ENCODE data around the gene ZNF350. TPM values are rescaled to one million over a fixed set of nuclear protein-coding genes. Genes with fewer than 3 reads are reported as not detected.
"Not testable (repeated sequence)": the region's sequence is repeated elsewhere in the genome, so short reads cannot be mapped to it uniquely, and the experiment has no call there.

Gene ZNF350
- total and polyA plus RNA-seq, 2 donors: 10.0 to 14.9 TPM

- peaks cover 57 to 69% of the 10 kb centered on the region in 2 donors for H3K36me3 ChIP-seq (ENCODE audit: control insufficient read depth in 2 of 2, insufficient read depth in 2 of 2, low read length in 1 of 2)
- no peak for DNase-seq (ENCODE audit: low read depth in 6 of 9, low spot score in 9 of 9)
- H3K27me3 ChIP-seq (ENCODE audit: control insufficient read depth in 2 of 2, insufficient read depth in 1 of 2, low read length in 1 of 2): no peaks in the 10 kb centered on the region
- no peaks in the 10 kb centered on the region for H3K4me1 ChIP-seq (ENCODE audit: control insufficient read depth in 2 of 2, insufficient read depth in 2 of 2, low read length in 2 of 2)
- H3K4me3 ChIP-seq (ENCODE audit: low read length in 2 of 2): no peak overlapping the region
- H3K9me3 ChIP-seq (ENCODE audit: control insufficient read depth in 2 of 2, insufficient read depth in 1 of 2, low read length in 1 of 2): peaks cover 23 to 27% of the 10 kb centered on the region in 2 donors
- H3K27ac ChIP-seq (ENCODE audit: low read depth in 1 of 2, low read length in 1 of 2): no peak overlapping the region
- 98% methylated on average over 4 of the region's 4 CpGs for WGBS
Observed at GRCh38 chr19:52020506-52020905, 33.9 kb upstream of the ZNF350 start.

- DNase-seq (ENCODE audit: low read depth in 6 of 9, low spot score in 9 of 9): no peak
- Histone ChIP-seq H3K4me3 (ENCODE audit: low read length in 2 of 2) (no peak overlapping the region), H3K4me1 (ENCODE audit: control insufficient read depth in 2 of 2, insufficient read depth in 2 of 2, low read length in 2 of 2) (peaks cover 4 to 5% of the 10 kb centered on the region in 2 donors), H3K27me3 (ENCODE audit: control insufficient read depth in 2 of 2, insufficient read depth in 1 of 2, low read length in 1 of 2) (no peaks in the 10 kb centered on the region), H3K36me3 (ENCODE audit: control insufficient read depth in 2 of 2, insufficient read depth in 2 of 2, low read length in 1 of 2) (peaks cover 2 to 4% of the 10 kb centered on the region in 2 donors), H3K9me3 (ENCODE audit: control insufficient read depth in 2 of 2, insufficient read depth in 1 of 2, low read length in 1 of 2) (peaks cover 3 to 43% of the 10 kb centered on the region in 2 donors), H3K27ac (ENCODE audit: low read depth in 1 of 2, low read length in 1 of 2) (no peak overlapping the region)
- 98% methylated on average over 1 of the region's 1 CpG for WGBS
Observed at GRCh38 chr19:52010674-52011073, 24.0 kb upstream of the ZNF350 start.

GRCh38 chr19:52007806-52008557 is 21.3 kb upstream of the ZNF350 start, which contains the start of gene ZNF615:
Gene ZNF615, minus strand, starts transcription at chr19:52008211. Its CDS starts 4,500 bp downstream, at chr19:52003711.
- Histone ChIP-seq H3K9me3 (ENCODE audit: control insufficient read depth in 2 of 2, insufficient read depth in 1 of 2, low read length in 1 of 2) (peaks cover 3 to 46% of the 10 kb centered on the region in 2 donors), H3K4me3 (ENCODE audit: low read length in 2 of 2) (peak within 1 kb of the TSS; percentile 79 to 85), H3K4me1 (ENCODE audit: control insufficient read depth in 2 of 2, insufficient read depth in 2 of 2, low read length in 2 of 2) (peaks cover 4 to 5% of the 10 kb centered on the region in 2 donors), H3K27ac (ENCODE audit: low read depth in 1 of 2, low read length in 1 of 2) (peak within 1 kb of the TSS; percentile 78 to 84), H3K36me3 (ENCODE audit: control insufficient read depth in 2 of 2, insufficient read depth in 2 of 2, low read length in 1 of 2) (peaks cover 0 to 7% of the 10 kb centered on the region in 2 donors), H3K27me3 (ENCODE audit: control insufficient read depth in 2 of 2, insufficient read depth in 1 of 2, low read length in 1 of 2) (no peaks in the 10 kb centered on the region)
- 1% methylated on average over 44 of the region's 44 CpGs for WGBS
- peak; percentile 59 to 91 (median 73) for DNase-seq (ENCODE audit: low read depth in 6 of 9, low spot score in 9 of 9)

GRCh38 chr19:52007451-52007805 is 20.8 kb upstream of the ZNF350 start:
- H3K9me3 ChIP-seq (ENCODE audit: control insufficient read depth in 2 of 2, insufficient read depth in 1 of 2, low read length in 1 of 2): peaks cover 3 to 40% of the 10 kb centered on the region in 2 donors
- 23% methylated on average over 9 of the region's 9 CpGs for WGBS

GRCh38 chr19:51994048-51994644 is 7.5 kb upstream of the ZNF350 start:
- Histone ChIP-seq H3K4me1 (ENCODE audit: control insufficient read depth in 2 of 2, insufficient read depth in 2 of 2, low read length in 2 of 2) (no peaks in the 10 kb centered on the region), H3K9me3 (ENCODE audit: control insufficient read depth in 2 of 2, insufficient read depth in 1 of 2, low read length in 1 of 2) (peaks cover 22 to 28% of the 10 kb centered on the region in 2 donors), H3K27me3 (ENCODE audit: control insufficient read depth in 2 of 2, insufficient read depth in 1 of 2, low read length in 1 of 2) (no peaks in the 10 kb centered on the region), H3K27ac (ENCODE audit: low read depth in 1 of 2, low read length in 1 of 2) (no peak overlapping the region), H3K36me3 (ENCODE audit: control insufficient read depth in 2 of 2, insufficient read depth in 2 of 2, low read length in 1 of 2) (peaks cover 17 to 23% of the 10 kb centered on the region in 2 donors), H3K4me3 (ENCODE audit: low read length in 2 of 2) (no peak overlapping the region)
- 99% methylated on average over 2 of the region's 2 CpGs for WGBS
- DNase-seq (ENCODE audit: low read depth in 6 of 9, low spot score in 9 of 9): no peak

More at GRCh38 chr19:52007451-52007805, 20.8 kb upstream of the ZNF350 start:
- DNase-seq (ENCODE audit: low read depth in 6 of 9, low spot score in 9 of 9): no peak
- Histone ChIP-seq H3K36me3 (ENCODE audit: control insufficient read depth in 2 of 2, insufficient read depth in 2 of 2, low read length in 1 of 2) (peaks cover 0 to 4% of the 10 kb centered on the region in 2 donors), H3K4me1 (ENCODE audit: control insufficient read depth in 2 of 2, insufficient read depth in 2 of 2, low read length in 2 of 2) (peaks cover 4 to 5% of the 10 kb centered on the region in 2 donors), H3K4me3 (ENCODE audit: low read length in 2 of 2) (peak overlapping the region; percentile 79 to 85), H3K27ac (ENCODE audit: low read depth in 1 of 2, low read length in 1 of 2) (peak overlapping the region in 1 of 2 donors; percentile 52), H3K27me3 (ENCODE audit: control insufficient read depth in 2 of 2, insufficient read depth in 1 of 2, low read length in 1 of 2) (no peaks in the 10 kb centered on the region)

- Histone ChIP-seq H3K4me3 (ENCODE audit: low read length in 2 of 2) (no peak overlapping the region), H3K36me3 (ENCODE audit: control insufficient read depth in 2 of 2, insufficient read depth in 2 of 2, low read length in 1 of 2) (peaks cover 15 to 20% of the 10 kb centered on the region in 2 donors), H3K9me3 (ENCODE audit: control insufficient read depth in 2 of 2, insufficient read depth in 1 of 2, low read length in 1 of 2) (peaks cover 22 to 31% of the 10 kb centered on the region in 2 donors), H3K27ac (ENCODE audit: low read depth in 1 of 2, low read length in 1 of 2) (no peak overlapping the region), H3K27me3 (ENCODE audit: control insufficient read depth in 2 of 2, insufficient read depth in 1 of 2, low read length in 1 of 2) (no peaks in the 10 kb centered on the region), H3K4me1 (ENCODE audit: control insufficient read depth in 2 of 2, insufficient read depth in 2 of 2, low read length in 2 of 2) (no peaks in the 10 kb centered on the region)
- no peak for DNase-seq (ENCODE audit: low read depth in 6 of 9, low spot score in 9 of 9)
- WGBS: 98% methylated on average over 10 of the region's 10 CpGs
Observed at GRCh38 chr19:51993422-51993821, 6.8 kb upstream of the ZNF350 start.

GRCh38 chr19:51983361-51983760 is 3.3 kb downstream of the ZNF350 start:
- Histone ChIP-seq H3K27me3 (ENCODE audit: control insufficient read depth in 2 of 2, insufficient read depth in 1 of 2, low read length in 1 of 2) (no peaks in the 10 kb centered on the region), H3K9me3 (ENCODE audit: control insufficient read depth in 2 of 2, insufficient read depth in 1 of 2, low read length in 1 of 2) (peaks cover 13 to 52% of the 10 kb centered on the region in 2 donors), H3K36me3 (ENCODE audit: control insufficient read depth in 2 of 2, insufficient read depth in 2 of 2, low read length in 1 of 2) (peaks cover 2 to 11% of the 10 kb centered on the region in 2 donors), H3K4me3 (ENCODE audit: low read length in 2 of 2) (no peak overlapping the region), H3K27ac (ENCODE audit: low read depth in 1 of 2, low read length in 1 of 2) (no peak overlapping the region), H3K4me1 (ENCODE audit: control insufficient read depth in 2 of 2, insufficient read depth in 2 of 2, low read length in 2 of 2) (peaks cover 0 to 4% of the 10 kb centered on the region in 2 donors)
- no peak for DNase-seq (ENCODE audit: low read depth in 6 of 9, low spot score in 9 of 9)
- 98% methylated on average over 4 of the region's 4 CpGs for WGBS

- H3K9me3 ChIP-seq (ENCODE audit: control insufficient read depth in 2 of 2, insufficient read depth in 1 of 2, low read length in 1 of 2): peaks cover 12 to 45% of the 10 kb centered on the region in 2 donors
- H3K27ac ChIP-seq (ENCODE audit: low read depth in 1 of 2, low read length in 1 of 2); H3K27me3 ChIP-seq (ENCODE audit: control insufficient read depth in 2 of 2, insufficient read depth in 1 of 2, low read length in 1 of 2); H3K4me3 ChIP-seq (ENCODE audit: low read length in 2 of 2); H3K4me1 ChIP-seq (ENCODE audit: control insufficient read depth in 2 of 2, insufficient read depth in 2 of 2, low read length in 2 of 2); DNase-seq (ENCODE audit: low read depth in 6 of 9, low spot score in 9 of 9): not testable (repeated sequence)
- peaks cover 2 to 11% of the 10 kb centered on the region in 2 donors for H3K36me3 ChIP-seq (ENCODE audit: control insufficient read depth in 2 of 2, insufficient read depth in 2 of 2, low read length in 1 of 2)
- 98% methylated on average over 6 of the region's 6 CpGs for WGBS
Observed at GRCh38 chr19:51980926-51981325, 5.7 kb downstream of the ZNF350 start.

- Histone ChIP-seq H3K27me3 (ENCODE audit: control insufficient read depth in 2 of 2, insufficient read depth in 1 of 2, low read length in 1 of 2) (no peaks in the 10 kb centered on the region), H3K27ac (ENCODE audit: low read depth in 1 of 2, low read length in 1 of 2) (no peak overlapping the region), H3K4me1 (ENCODE audit: control insufficient read depth in 2 of 2, insufficient read depth in 2 of 2, low read length in 2 of 2) (no peaks in the 10 kb centered on the region), H3K4me3 (ENCODE audit: low read length in 2 of 2) (no peak overlapping the region), H3K36me3 (ENCODE audit: control insufficient read depth in 2 of 2, insufficient read depth in 2 of 2, low read length in 1 of 2) (peaks cover 2 to 15% of the 10 kb centered on the region in 2 donors), H3K9me3 (ENCODE audit: control insufficient read depth in 2 of 2, insufficient read depth in 1 of 2, low read length in 1 of 2) (peaks cover 14 to 42% of the 10 kb centered on the region in 2 donors)
- 97% methylated on average over 6 of the region's 6 CpGs for WGBS
- no peak for DNase-seq (ENCODE audit: low read depth in 6 of 9, low spot score in 9 of 9)
Observed at GRCh38 chr19:51980116-51980736, 6.4 kb downstream of the ZNF350 start.
